COR-L47 (cell line): Measurements from ENCODE around the gene E2F7.

Experiments
- DNase-seq: peaks from one replicate; lab custom pipeline; 2025; lab: John Stamatoyannopoulos, UW

Gene E2F7

GRCh38 chr12:77013091-77013490 lies 52.3 kb downstream of the E2F7 start:
- no peak for DNase-seq

GRCh38 chr12:77010691-77011548 lies 54.4 kb downstream of the E2F7 start:
- DNase-seq = peak; percentile 58

DNA sequence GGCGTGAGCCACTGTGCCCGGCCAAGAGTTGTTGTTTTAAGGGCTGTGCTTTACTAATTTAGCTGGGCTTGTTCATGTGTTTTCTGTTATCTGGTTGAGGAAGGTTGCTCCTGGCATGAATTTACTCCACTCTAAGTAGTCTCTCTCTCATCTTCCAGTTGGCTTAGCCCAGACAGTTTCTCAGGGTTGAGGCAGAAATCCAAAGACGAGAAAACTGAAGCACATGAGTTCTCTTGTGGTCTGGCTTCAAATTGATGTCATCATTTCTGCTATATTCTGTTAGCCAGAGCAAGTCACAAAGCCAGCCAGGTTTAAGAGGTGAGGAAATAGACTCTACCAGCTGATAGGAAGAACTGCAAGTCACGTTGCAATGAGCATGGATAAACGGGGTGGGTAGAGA lies 57.9 kb downstream of the E2F7 start:
- no peak for DNase-seq

DNA sequence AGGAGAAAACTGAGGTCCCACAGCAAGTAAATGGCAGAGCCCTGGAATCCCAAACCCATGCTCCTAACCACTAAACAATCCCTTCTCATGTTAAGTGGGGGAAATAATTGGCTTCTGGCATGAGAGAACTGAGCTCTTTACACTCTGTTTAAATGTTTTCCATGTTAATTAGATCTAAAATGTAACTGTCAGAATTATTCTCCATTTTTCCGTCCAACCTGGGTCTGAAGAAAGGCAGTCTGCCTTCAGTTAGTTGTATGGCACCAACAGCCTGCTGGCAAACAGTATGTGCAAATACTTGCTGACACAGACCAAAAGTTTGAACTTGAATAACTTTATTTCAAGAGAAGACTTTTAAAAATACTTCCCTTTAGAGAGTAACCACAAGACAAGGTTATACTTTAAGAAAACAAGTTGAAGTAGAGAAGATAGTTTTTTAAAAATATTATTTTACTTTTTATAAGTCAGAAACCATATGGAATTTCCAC lies 59.7 kb downstream of the E2F7 start:
- no peak for DNase-seq

GRCh38 chr12:77003914-77004313 lies 61.5 kb downstream of the E2F7 start:
- no peak for DNase-seq

- DNase-seq = no peak
These were observed 62.1 kb downstream of the E2F7 start for GRCh38 chr12:77003246-77003645.

DNA sequence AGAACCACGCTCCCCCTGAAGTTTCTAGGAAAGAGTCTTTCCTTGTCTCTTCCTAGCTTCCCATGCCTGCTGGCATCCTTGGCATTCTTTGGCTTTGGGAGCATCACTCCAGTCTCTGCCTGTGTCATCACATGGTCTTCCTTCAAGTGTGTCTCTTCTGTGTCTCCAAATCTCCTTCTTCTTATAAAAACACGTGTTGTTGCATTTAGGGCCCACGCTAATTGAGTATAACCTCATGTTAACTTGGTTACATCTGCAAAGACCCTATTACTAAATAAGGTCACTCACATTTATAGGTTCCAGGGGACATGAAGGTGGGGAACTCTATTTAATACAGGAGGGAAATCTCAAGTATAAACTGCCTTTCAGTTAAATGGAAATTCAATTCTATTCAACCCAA lies 63.0 kb downstream of the E2F7 start:
- DNase-seq = no peak

- DNase-seq = no peak
These were observed 64.1 kb downstream of the E2F7 start for GRCh38 chr12:77001276-77001675.

GRCh38 chr12:76998908-76999556 lies 66.3 kb downstream of the E2F7 start:
- DNase-seq = no peak

DNA sequence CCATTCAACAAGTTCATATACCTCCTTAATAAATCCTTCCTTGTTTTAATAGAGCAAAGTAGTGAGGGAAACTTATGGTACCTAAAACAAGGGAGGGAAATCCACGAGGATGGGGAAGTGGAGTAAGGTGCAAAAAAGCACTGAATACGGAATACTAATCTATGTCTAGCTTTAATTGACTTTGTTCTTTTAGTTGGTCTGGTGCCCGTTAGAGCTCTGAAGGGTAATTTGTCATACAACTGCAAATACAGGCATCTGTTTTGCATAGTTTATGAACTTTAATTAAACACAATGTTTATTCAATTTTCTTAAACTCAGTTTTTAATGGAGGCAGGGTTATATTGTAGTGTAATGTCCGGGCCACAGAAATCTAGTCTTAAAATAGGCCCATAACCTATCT lies 67.0 kb downstream of the E2F7 start:
- DNase-seq = no peak

DNA sequence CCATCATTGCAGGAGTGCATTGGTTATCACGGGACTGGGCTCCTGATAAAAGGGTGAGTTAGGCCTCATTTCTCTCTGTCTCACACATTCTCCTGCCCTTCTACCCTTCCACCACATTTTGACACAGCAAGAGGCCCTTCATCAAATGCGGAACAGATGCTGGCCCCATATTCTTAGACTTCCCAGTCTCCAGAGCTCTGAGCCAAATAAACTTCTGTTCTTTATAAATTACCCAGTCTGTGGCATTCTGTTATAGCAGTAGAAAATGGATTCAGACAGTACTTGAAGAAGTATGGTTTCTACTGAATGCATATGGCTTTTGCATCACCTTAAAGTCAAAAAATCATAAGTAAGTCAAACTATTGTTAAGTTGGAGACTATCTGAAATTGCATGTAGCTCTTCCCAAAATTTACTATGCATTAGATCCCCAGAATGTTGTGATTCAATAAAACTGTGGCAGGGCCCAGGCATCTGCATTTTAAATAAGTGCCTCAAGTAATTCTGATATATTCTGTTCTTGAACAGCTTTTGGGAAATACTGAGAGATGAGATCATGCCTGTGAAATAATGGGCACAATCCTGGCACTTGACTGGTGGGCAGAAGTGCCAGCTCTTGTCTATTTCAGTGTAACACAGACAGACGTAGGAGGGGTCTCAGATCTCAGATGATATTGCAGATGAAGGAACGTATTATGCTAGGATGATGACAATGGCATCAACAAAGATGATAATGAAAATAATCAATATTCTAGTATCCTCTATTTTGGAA lies 68.2 kb downstream of the E2F7 start:
- DNase-seq = no peak

- no peak for DNase-seq
These were observed 74.7 kb downstream of the E2F7 start for GRCh38 chr12:76990716-76991115.

DNA sequence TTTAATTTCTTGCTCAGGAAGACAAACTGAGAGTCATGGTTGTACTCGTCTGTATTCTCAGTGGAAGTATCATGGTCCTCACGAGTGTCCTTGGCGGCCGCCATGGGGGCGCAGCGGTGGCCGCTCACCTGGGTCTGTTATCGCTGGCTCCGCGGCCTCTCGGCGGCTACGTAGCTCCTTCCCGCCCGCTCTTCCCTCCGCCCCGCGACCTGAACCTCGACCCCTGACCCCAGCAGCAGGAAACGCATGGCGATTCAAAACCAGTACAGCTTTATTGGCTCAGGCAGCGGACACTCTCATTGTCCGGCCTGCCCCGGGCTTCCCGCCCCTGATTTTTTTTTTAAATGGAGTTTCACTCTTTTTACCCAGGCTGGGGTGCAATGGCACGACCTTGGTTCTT lies 80.8 kb downstream of the E2F7 start:
- no peak for DNase-seq

GRCh38 chr12:76983420-76983819 lies 81.9 kb downstream of the E2F7 start:
- no peak for DNase-seq

DNA sequence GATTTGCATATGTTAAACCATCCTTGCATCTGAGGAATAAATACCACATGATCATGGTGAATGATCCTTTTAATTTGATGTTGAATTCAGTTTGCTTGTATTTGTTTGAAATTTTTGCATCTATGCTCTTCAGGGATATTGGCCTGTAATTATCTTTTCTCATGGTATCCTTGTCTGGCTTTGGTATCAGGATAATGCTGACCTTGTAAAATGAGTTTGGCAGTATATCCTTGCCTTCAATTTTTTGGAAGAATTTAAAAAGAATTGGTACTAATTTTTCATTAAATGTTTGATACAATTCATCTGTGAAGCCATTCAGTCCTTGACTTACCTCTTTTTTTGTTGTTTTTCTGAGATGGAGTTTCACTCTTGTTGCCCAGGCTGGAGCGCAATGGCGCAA lies 85.2 kb downstream of the E2F7 start:
- no peak for DNase-seq

GRCh38 chr12:76976777-76977382 lies 88.5 kb downstream of the E2F7 start:
- no peak for DNase-seq
